SK-N-SH (cell line): Measurements from ENCODE around the gene LAMP2. TPM values are rescaled to one million over a fixed set of nuclear protein-coding genes. Genes with fewer than 3 reads are reported as not detected.

ENCODE experiments used
- CTCF ChIA-PET: fragments of 300-600, 350-600 bp; formaldehyde crosslinking; extraction: SDS; loops from one replicate; lab custom pipeline; 2021; lab: Yijun Ruan, JAX
- POLR2A ChIA-PET: fragments of 350-600 bp; sonication (Branson Sonifier 250); formaldehyde crosslinking; extraction: SDS; loops from one replicate; lab custom pipeline; 2020; ENCODE audit warnings: antibody characterized with exemption, inconsistent platforms; lab: Yijun Ruan, JAX
- DNase-seq: peaks from one replicate; pipeline ENCODE4 v3.0.0; 2012
- H2AFZ ChIP-seq: fragments of 200-600 bp; sonication (generic); 2 replicates; pipeline ENCODE4 v1.8.1; 2016; ENCODE audit warnings: antibody characterized with exemption, mild to moderate bottlenecking, low read depth
- H3F3A ChIP-seq: fragments of 200-600 bp; sonication (generic); replicated peaks from 2 replicates; pipeline ENCODE3; 2016; ENCODE audit warnings: antibody characterized with exemption, mild to moderate bottlenecking; ENCODE audit not compliant: insufficient read depth
- H3K27ac ChIP-seq, 2 experiments: fragments of 200-500 bp in 1 of 2; fragments of 200-600 bp in 1 of 2; sonication (Bioruptor generic) in 1 of 2; sonication (generic), shearing (Covaris generic) in 1 of 2; 2 replicates each; pipeline versions ENCODE4 v1.5.1 to v1.6.1; 2014 to 2016; ENCODE audit warnings: low read depth in 2 of 2, inconsistent platforms in 1 of 2, low read length in 1 of 2, mild to moderate bottlenecking in 1 of 2, mixed read lengths in 1 of 2
- H3K27me3 ChIP-seq: fragments of 200-600 bp; sonication (generic), shearing (Covaris generic); 2 replicates; pipeline ENCODE4 v1.6.1; 2016; ENCODE audit warnings: mixed run types; ENCODE audit not compliant: insufficient read depth
- H3K36me3 ChIP-seq, 2 experiments: fragments of 200-500 bp in 1 of 2; fragments of 200-600 bp in 1 of 2; sonication (Bioruptor generic) in 1 of 2; sonication (generic) in 1 of 2; replicated peaks in 1 of 2; 2 replicates each; pipeline versions ENCODE3 to v1.5.1; 2014 to 2016; ENCODE audit warnings: low read length in 1 of 2, mild to moderate bottlenecking in 1 of 2; ENCODE audit not compliant: insufficient read depth in 2 of 2, control insufficient read depth in 1 of 2
- H3K4me1 ChIP-seq, 2 experiments: fragments of 200-500 bp in 1 of 2; fragments of 200-600 bp in 1 of 2; sonication (Bioruptor generic) in 1 of 2; sonication (generic), shearing (Covaris generic) in 1 of 2; 2 replicates each; pipeline versions ENCODE4 v1.5.1 to v1.6.1; 2014 to 2016; ENCODE audit warnings: low read depth in 1 of 2, low read length in 1 of 2, mixed run types in 1 of 2; ENCODE audit not compliant: insufficient read depth in 2 of 2, control insufficient read depth in 1 of 2
- H3K4me2 ChIP-seq: fragments of 200-600 bp; sonication (generic), shearing (Covaris generic); 2 replicates; pipeline ENCODE4 v1.6.1; 2017; ENCODE audit warnings: mixed run types
- H3K4me3 ChIP-seq, 2 experiments: fragments of 200-500 bp in 1 of 2; fragments of 200-600 bp in 1 of 2; sonication (Bioruptor generic) in 1 of 2; sonication (generic), shearing (Covaris generic) in 1 of 2; 2 replicates each; pipeline versions ENCODE4 v1.5.1 to v1.8.1; 2014 to 2016; ENCODE audit warnings: low read depth in 2 of 2, inconsistent platforms in 1 of 2, low read length in 1 of 2, mild to moderate bottlenecking in 1 of 2, mixed read lengths in 1 of 2, moderate library complexity in 1 of 2
- H3K79me2 ChIP-seq: fragments of 200-600 bp; sonication (generic); 2 replicates; pipeline ENCODE4 v1.8.1; 2017; ENCODE audit warnings: mild to moderate bottlenecking; ENCODE audit not compliant: insufficient read depth
- H3K9ac ChIP-seq: fragments of 200-600 bp; sonication (generic); 2 replicates; pipeline ENCODE4 v1.6.1; 2017; ENCODE audit warnings: mixed run types
- H3K9me2 ChIP-seq: fragments of 200-600 bp; sonication (generic); 2 replicates; pipeline ENCODE4 v1.6.1; 2017; ENCODE audit warnings: mixed run types
- H3K9me3 ChIP-seq: fragments of 200-600 bp; sonication (generic); 2 replicates; pipeline ENCODE4 v1.6.1; 2017; ENCODE audit warnings: mixed run types, mild to moderate bottlenecking, moderate library complexity
- H4K20me1 ChIP-seq: fragments of 200-600 bp; sonication (generic); 2 replicates; pipeline ENCODE4 v1.6.1; 2017; ENCODE audit warnings: mild to moderate bottlenecking, mixed run types; ENCODE audit not compliant: insufficient read depth
- CHD2 ChIP-seq: fragments of 150-350 bp; IDR thresholded peaks from 2 replicates; pipeline ENCODE4 v1.6.1; 2018; ENCODE audit warnings: low read length; ENCODE audit not compliant: partially characterized antibody
- CTCF ChIP-seq: fragments of 200-600 bp; sonication (generic); IDR thresholded peaks from 2 replicates; pipeline ENCODE4 v1.6.1; 2017; ENCODE audit warnings: antibody characterized with exemption, mild to moderate bottlenecking, moderate library complexity
- ELF1 ChIP-seq: IDR thresholded peaks from 2 replicates; pipeline ENCODE4 v1.4.0; 2012
- EP300 ChIP-seq, 2 experiments: IDR thresholded peaks; 2 replicates each; pipeline versions ENCODE4 v1.4.0 to v1.6.1; 2012; ENCODE audit warnings: borderline replicate concordance in 1 of 2, low read depth in 1 of 2, low read length in 1 of 2
- FOSL2 ChIP-seq: IDR thresholded peaks from 2 replicates; pipeline ENCODE4 v1.4.0; 2012; ENCODE audit warnings: low read depth, mild to moderate bottlenecking, moderate library complexity, borderline replicate concordance
- FOXJ3 ChIP-seq: sonication (generic); formaldehyde crosslinking; IDR thresholded peaks from 2 replicates; pipeline ENCODE4 v1.5.1; 2020; ENCODE audit warnings: mild to moderate bottlenecking, missing genetic modification reagents
- FOXM1 ChIP-seq: IDR thresholded peaks from 2 replicates; pipeline ENCODE4 v1.4.0; 2012; ENCODE audit warnings: low read depth, mild to moderate bottlenecking
- GABPA ChIP-seq: IDR thresholded peaks from 2 replicates; pipeline ENCODE4 v1.4.0; 2012; ENCODE audit warnings: low read depth, mild to moderate bottlenecking
- JUND ChIP-seq: IDR thresholded peaks from 2 replicates; pipeline ENCODE4 v1.4.0; 2012
- MAX ChIP-seq: IDR thresholded peaks from 2 replicates; pipeline ENCODE4 v1.4.0; 2012; ENCODE audit warnings: low read depth
- MXI1 ChIP-seq: IDR thresholded peaks from 2 replicates; pipeline ENCODE4 v1.6.1; 2012; ENCODE audit warnings: mild to moderate bottlenecking, low read depth, low read length, improper control_type of control experiment
- NFIC ChIP-seq: IDR thresholded peaks from 2 replicates; pipeline ENCODE4 v1.4.0; 2012; ENCODE audit warnings: borderline replicate concordance
- POLR2AphosphoS5 ChIP-seq: IDR thresholded peaks from 2 replicates; pipeline ENCODE4 v1.6.1; 2012; ENCODE audit warnings: low read depth, low read length
- RAD21 ChIP-seq: IDR thresholded peaks from 2 replicates; pipeline ENCODE4 v1.6.1; 2012; ENCODE audit warnings: mild to moderate bottlenecking, low read length
- RCOR1 ChIP-seq: fragments of 150-350 bp; IDR thresholded peaks from 2 replicates; pipeline ENCODE4 v1.6.1; 2017; ENCODE audit warnings: antibody characterized with exemption, low read length
- RFX5 ChIP-seq: IDR thresholded peaks from 2 replicates; pipeline ENCODE4 v1.6.1; 2012; ENCODE audit warnings: mild to moderate bottlenecking, improper control_type of control experiment, low read length
- SIN3A ChIP-seq: IDR thresholded peaks from 2 replicates; pipeline ENCODE4 v1.6.1; 2012; ENCODE audit warnings: low read depth, mild to moderate bottlenecking, low read length, moderate library complexity, borderline replicate concordance
- SMC3 ChIP-seq: IDR thresholded peaks from 2 replicates; pipeline ENCODE4 v1.6.1; 2012; ENCODE audit warnings: low read depth, low read length, improper control_type of control experiment
- TCF12 ChIP-seq: IDR thresholded peaks from 2 replicates; pipeline ENCODE4 v1.4.0; 2012
- USF1 ChIP-seq: IDR thresholded peaks from 2 replicates; pipeline ENCODE4 v1.4.0; 2012; ENCODE audit warnings: low read depth, borderline replicate concordance
- YY1 ChIP-seq: IDR thresholded peaks from 2 replicates; pipeline ENCODE4 v1.4.0; 2012; ENCODE audit warnings: low read depth, mild to moderate bottlenecking
- WGBS: methylation state at CpG from one replicate; pipeline ENCODE4 v1.1.6; 2017; ENCODE audit warnings: low lambda C conversion rate; 5-methylcytosine and 5-hydroxymethylcytosine counted together
- polyA plus RNA-seq, 3 experiments: library from polyadenylated mRNA; depleted of rRNA; stranded (reverse); fragments of >200 nt; gene quantifications; 2 replicates each; pipeline ENCODE4 v1.2.3, GENCODE V29; 2012

The LAMP2 gene
- polyA plus RNA-seq, 1 of the 3 experiments (the other 2 are of a cell fraction) = 108 TPM

- H4K20me1 ChIP-seq = no peaks in the 10 kb centered on the region
- ChIA-PET POLR2A (no interaction called here), CTCF (no interaction called here)
- H3K4me3 ChIP-seq = no peak overlapping the region
- no peak overlapping the region for H3K4me2 ChIP-seq
- 62% methylated on average over 3 of the region's 3 CpGs for WGBS
- no peak overlapping the region for H2AFZ ChIP-seq
- H3F3A ChIP-seq = no peaks in the 10 kb centered on the region
- TF ChIP-seq GABPA (no peak), CHD2 (no peak), USF1 (no peak), JUND (no peak), FOSL2 (no peak), FOXM1 (no peak), RFX5 (no peak), YY1 (no peak), EP300 (IDR thresholded peaks at IDR 0.05; ENCODE audit: borderline replicate concordance in 1 of 2, low read depth in 1 of 2, low read length in 1 of 2) (no peak), NFIC (no peak), RAD21 (no peak)
- H3K36me3 ChIP-seq = peaks cover 0 to 19% of the 10 kb centered on the region in 2 experiments
- no peak for DNase-seq
- no peaks in the 10 kb centered on the region for H3K9me2 ChIP-seq
- no peaks in the 10 kb centered on the region for H3K9me3 ChIP-seq
- H3K4me1 ChIP-seq = no peaks in the 10 kb centered on the region
- no peak overlapping the region for H3K27ac ChIP-seq
- H3K79me2 ChIP-seq = peaks cover 3% of the 10 kb centered on the region; the same call in 1 of the 2 replicates
- no peak overlapping the region for H3K9ac ChIP-seq
- H3K27me3 ChIP-seq = no peaks in the 10 kb centered on the region; the same call in 1 of the 2 replicates
These were observed 43.1 kb upstream of the LAMP2 start for GRCh38 chrX:120512222-120512621.

- no peaks in the 10 kb centered on the region for H3K4me1 ChIP-seq
- no peaks in the 10 kb centered on the region for H3K79me2 ChIP-seq
- no peak for DNase-seq
- TF ChIP-seq RCOR1 = no peak
- TF ChIP-seq RFX5 = no peak
- no peak for TF ChIP-seq SMC3
- no peak for TF ChIP-seq POLR2AphosphoS5
- no peak for TF ChIP-seq MXI1
- no peak for TF ChIP-seq TCF12
- no peak for TF ChIP-seq FOXM1
- no peak for TF ChIP-seq SIN3A
- no peak for TF ChIP-seq CTCF
- TF ChIP-seq FOXJ3 (CRISPR knock-in tag) = no peak
- no peak for TF ChIP-seq ELF1
- TF ChIP-seq MAX = no peak
- TF ChIP-seq FOSL2 = no peak
- no peaks in the 10 kb centered on the region for H3K36me3 ChIP-seq
- no peaks in the 10 kb centered on the region for H3K9me3 ChIP-seq
- no peak overlapping the region for H3K9ac ChIP-seq
- WGBS = 50% methylated on average over 1 of the region's 1 CpG
- H3K9me2 ChIP-seq = no peaks in the 10 kb centered on the region
- H3K4me2 ChIP-seq = no peak overlapping the region
- H4K20me1 ChIP-seq = no peaks in the 10 kb centered on the region
- no peaks in the 10 kb centered on the region; the same call in 1 of the 2 replicates for H3K27me3 ChIP-seq
- no peak overlapping the region for H3K27ac ChIP-seq
- ChIA-PET POLR2A (no interaction called here), CTCF (interaction anchor here (0.9 kb wide), 1 partner anchor 91 kb away, joined by 3 read pairs; no protein-coding TSS in a partner anchor)
- H3F3A ChIP-seq = no peaks in the 10 kb centered on the region
- H3K4me3 ChIP-seq = no peak overlapping the region
- no peak overlapping the region for H2AFZ ChIP-seq
These were observed 35.5 kb upstream of the LAMP2 start for GRCh38 chrX:120504569-120504968.
